GM18873 (cell line): ENCODE results near the gene HRG.
"Not testable (repeated sequence)": the region's sequence is repeated elsewhere in the genome, so short reads cannot be mapped to it uniquely, and the experiment has no call there.

Experiments
- ATAC-seq: cut with Tn5 transposase; IDR thresholded peaks from one replicate; pipeline ENCODE4 v1.9.1; 2021; ENCODE audit warnings: mild to moderate bottlenecking, moderate library complexity, moderate number of reproducible peaks; ENCODE audit not compliant: unreplicated experiment, low FRiP score

The HRG gene

DNA sequence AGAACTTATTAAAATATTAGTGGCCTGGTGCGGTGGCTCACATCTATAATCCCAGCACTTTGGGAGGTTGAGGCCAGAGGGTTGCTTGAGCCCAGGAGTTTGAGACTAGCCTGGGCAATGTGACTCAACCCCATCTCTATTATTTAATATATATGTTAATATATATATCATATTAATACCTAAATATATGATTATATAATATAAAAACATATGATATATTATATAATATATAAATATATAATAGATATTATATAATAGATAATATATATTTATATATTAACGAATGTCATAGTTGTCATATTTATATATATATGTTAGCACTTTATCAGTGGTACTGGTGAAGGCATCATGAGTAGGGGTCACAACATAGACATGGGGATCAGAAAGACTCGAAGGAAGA lies 5.2 kb downstream of the HRG start:
- no peak for ATAC-seq

DNA sequence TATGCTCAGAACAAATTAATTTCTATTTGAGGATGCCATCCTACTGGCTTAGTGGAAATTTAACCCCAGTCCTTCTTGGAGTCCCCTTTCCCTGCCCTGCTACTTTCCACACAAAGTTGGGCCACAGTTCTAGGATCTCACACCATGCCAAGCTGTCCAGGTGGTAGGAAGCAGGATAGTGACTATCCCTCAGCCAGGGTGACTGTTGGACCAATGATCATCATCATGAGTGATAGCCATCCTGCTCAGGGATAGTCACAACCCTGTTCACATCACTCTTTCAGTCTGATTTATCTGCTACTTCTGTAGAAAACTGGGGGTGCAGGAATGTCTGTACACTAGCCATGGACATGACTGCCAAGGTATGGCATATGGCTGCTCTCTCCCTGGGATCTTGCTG lies 12.8 kb downstream of the HRG start:
- ATAC-seq = no peak

GRCh38 chr3:186679151-186679550 lies 13.3 kb downstream of the HRG start:
- no peak for ATAC-seq

DNA sequence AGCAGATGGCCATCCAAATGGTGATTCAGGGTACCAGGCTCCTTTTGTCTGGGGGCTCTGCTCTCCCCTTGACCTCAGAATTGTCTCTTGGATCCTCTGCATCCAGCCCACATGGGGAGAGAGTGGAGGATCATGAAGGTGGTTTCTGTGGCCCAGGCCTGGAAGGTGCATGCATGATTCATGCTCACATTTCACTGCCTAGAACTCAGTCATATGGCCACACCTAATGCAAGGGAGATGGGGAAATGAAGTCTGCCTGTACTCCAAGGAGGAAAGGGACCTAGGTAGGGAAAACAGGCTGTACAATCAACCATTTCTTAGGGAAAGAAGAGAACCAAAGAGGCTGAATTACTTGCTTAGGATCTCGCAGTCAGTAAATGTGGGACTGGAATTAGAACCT lies 15.1 kb downstream of the HRG start:
- no peak for ATAC-seq

DNA sequence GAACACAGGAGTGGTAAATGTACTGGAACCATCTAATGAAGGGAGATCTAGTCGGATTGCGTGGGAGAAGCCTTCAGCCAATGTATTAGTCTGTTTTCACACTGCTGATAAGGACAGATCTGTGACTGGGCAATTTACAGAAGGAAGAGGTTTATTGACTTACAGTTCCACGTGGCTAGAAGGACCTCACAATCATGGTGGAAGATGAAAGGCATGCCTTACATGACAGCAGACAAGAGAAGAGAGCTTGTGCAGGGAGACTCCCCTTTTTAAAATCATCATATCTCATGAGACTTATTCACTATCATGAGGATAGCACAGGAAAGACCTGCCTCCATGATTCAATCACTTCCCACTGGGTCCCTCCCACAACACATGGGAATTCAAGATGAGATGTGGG lies 17.0 kb downstream of the HRG start:
- no peak for ATAC-seq

- ATAC-seq = no peak
Measured at GRCh38 chr3:186683979-186684378, 18.2 kb downstream of the HRG start.

- not testable (repeated sequence) for ATAC-seq
Measured at GRCh38 chr3:186686475-186686874, 20.7 kb downstream of the HRG start.

GRCh38 chr3:186687120-186687651 lies 21.4 kb downstream of the HRG start:
- ATAC-seq = no peak

GRCh38 chr3:186690304-186690703 lies 24.5 kb downstream of the HRG start:
- not testable (repeated sequence) for ATAC-seq

GRCh38 chr3:186691676-186692075 lies 25.9 kb downstream of the HRG start:
- ATAC-seq = no peak

DNA sequence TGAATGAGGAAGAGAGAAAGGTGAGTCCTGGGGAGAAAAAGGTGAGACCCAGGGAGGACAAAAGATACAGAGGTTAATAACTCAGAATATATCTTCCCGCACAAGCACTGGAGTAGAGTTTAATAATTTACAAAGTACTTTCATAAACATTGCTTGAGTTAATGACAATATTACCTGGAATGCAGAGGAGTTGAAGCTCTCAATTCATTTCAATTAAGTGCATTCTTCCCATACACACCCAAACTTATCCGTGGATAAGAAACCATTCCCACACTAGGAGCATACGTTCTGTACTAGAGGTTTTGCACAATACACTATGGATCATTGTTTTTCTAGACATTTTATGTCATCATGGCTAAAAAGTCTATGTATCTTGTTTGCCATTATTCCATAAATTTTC lies 28.0 kb downstream of the HRG start:
- ATAC-seq = no peak

GRCh38 chr3:186694288-186695032 lies 28.6 kb downstream of the HRG start:
- no peak for ATAC-seq

- ATAC-seq = no peak
Measured at GRCh38 chr3:186696522-186696921, 30.7 kb downstream of the HRG start.

- no peak for ATAC-seq
Measured at GRCh38 chr3:186697510-186697909, 31.7 kb downstream of the HRG start.

- no peak for ATAC-seq
Measured at GRCh38 chr3:186700267-186700666, 34.5 kb downstream of the HRG start.

GRCh38 chr3:186702451-186702850 lies 36.6 kb downstream of the HRG start:
- ATAC-seq = not testable (repeated sequence)

DNA sequence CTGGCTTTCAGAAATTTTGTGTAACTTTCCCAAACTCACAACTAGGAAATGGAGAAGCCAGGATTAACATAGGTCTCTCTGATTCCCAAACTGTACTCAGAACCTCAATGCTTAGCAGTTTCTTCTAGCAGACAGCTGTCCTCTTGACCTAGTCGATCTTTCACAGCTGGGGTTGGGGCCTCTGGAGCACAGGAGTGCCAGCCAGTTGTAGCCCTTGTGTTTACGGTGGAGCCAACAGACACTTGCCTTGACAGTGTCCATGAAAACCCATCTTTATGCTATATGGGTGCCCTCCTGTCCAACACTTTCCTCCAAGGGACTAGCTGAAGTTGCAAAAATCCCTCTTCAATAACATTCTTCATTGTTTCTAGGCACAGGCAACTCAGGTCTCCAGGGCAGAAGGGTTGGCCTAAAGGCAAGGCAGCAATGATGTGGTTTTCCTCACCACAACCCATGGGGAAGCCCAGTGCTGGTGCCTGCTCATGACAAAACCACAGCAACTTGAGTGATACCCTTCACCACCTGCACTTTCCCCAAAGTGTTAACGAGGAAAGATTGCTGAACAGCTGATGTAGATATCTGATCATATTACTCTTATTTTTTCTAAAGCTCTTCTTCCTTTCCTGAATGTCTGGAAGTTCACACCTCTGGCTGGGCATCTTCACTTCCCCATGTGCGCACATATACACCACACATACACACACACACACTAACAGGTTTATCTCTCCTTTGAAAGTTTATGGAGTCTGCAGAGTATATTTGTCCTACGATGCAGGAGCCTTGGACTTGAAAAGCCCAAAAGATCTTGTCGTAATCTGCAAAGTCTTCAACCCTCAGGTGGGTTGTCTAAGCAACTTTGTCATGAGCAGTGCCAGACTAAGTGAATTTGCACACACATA lies 40.3 kb downstream of the HRG start:
- ATAC-seq = peak; percentile 88

DNA sequence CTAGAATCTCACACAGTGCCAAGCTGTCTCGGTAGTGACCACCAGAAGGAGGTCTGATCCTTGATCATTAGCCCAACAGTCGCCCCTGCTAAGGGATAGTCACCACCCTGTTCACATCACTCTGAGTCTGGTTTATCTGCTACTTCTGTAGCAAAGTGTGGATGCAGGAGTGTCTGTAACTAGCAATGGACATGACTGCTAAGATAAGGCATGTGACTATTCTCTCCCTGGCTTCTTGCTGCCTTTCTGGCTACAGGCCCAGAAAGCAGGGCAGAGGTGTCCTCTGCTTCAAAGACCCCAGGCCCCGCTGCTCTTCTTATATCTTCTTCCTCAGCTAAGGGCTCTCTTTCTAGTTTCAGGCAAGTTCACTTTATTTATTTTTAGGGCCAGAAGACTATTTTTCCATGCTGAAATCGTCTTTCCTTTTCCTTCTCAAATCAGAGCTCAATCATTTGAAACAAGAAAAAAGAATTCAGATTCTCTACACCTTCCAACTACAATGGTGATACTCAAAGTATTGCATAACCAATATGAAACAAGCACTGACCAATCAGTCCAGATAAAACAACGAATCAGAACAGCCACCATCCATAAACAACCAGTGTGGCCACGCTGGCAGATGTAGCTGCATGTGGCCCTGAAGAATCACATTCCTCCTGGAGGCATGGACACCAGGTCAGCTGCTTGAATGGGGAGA lies 43.3 kb downstream of the HRG start:
- no peak for ATAC-seq

DNA sequence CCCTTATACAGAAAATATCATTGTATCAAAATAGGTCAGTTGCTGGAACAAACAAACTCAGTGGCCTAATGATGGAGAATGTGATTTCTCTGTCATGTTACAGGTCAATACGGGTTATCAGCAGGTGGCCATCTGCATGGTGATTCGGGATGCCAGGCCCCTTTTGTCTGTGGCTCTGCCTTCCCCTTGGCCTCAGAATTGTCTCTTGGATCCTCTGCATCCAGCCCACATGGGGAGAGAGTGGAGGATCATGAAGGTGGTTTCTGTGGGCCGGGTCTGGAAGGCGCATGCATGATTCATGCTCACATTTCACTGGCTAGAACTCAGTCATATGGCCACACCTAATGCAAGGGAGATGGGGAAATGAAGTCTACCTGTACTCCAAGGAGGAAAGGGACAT lies 44.9 kb downstream of the HRG start:
- not testable (repeated sequence) for ATAC-seq

- no peak for ATAC-seq
Measured at GRCh38 chr3:186713499-186713898, 47.7 kb downstream of the HRG start.

DNA sequence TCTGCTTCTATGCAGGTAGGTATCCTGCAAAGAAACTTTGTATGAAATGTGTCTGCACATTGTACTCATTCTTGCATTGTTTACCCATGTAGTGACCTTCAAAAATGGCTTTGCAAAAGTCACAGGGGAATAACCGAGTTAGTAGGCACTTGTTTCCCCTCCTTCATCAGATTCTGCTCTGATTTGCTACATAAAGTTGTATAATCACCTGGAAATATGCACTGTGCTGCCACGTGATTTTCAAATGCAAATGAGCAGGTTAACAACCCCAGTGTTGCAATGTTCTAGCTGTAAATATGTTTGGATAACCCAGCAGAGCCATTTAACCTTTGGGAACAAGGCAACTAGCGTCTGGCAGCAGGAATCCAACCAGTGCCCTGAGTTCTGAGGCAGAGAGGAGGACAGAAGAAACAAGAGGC lies 51.2 kb downstream of the HRG start, which contains the start of gene KNG1:
Gene KNG1 (plus strand): TSS at position 321 of the 419 bp plus-strand sequence. CDS start 184 bp downstream, outside the sequence.
- ATAC-seq = no peak
